ENCODE results near the gene FBXO10.

- TF ChIP-seq CTCF (IDR thresholded peaks at IDR 0.05 in 2 of 3, conservative IDR thresholded peaks at IDR 0.05 in 1 of 3; ENCODE audit: control insufficient read depth in 2 of 3, extremely low read depth in 1 of 3, insufficient read depth in 1 of 3, low read depth in 3 of 3, low read length in 3 of 3) (no peak), IKZF1 (conservative IDR thresholded peaks at IDR 0.05) (no peak), BCL11A (IDR thresholded peaks at IDR 0.05; ENCODE audit: low read depth, low read length) (no peak), JUNB (IDR thresholded peaks at IDR 0.05) (no peak), MTA3 (IDR thresholded peaks at IDR 0.05; ENCODE audit: borderline replicate concordance, low read length) (no peak), RB1 (IDR thresholded peaks at IDR 0.05; ENCODE audit: borderline replicate concordance) (no peak), CREB1 (IDR thresholded peaks at IDR 0.05; ENCODE audit: low read depth) (no peak), RAD21 (IDR thresholded peaks at IDR 0.05; ENCODE audit: insufficient read depth, low read depth, low read length) (no peak), POLR2AphosphoS5 (IDR thresholded peaks at IDR 0.05; ENCODE audit: low read length) (no peak), JUND (IDR thresholded peaks at IDR 0.05; ENCODE audit: low read depth, low read length) (no peak), POLR2A (IDR thresholded peaks at IDR 0.05; ENCODE audit: low read depth, low read length) (no peak)
Observed at GRCh38 chr9:37497320-37497719, 78.9 kb downstream of the FBXO10 start.
